Middle frontal gyrus (tissue), 1 donor: ENCODE measurements around the gene TRIM44.
"Not testable (repeated sequence)": the region's sequence is repeated elsewhere in the genome, so short reads cannot be mapped to it uniquely, and the experiment has no call there.

Experiments used
- DNase-seq: peaks from one replicate; pipeline ENCODE4 v3.0.0-alpha.2; 2015; ENCODE audit warnings: low spot score; ENCODE audit errors: extremely low spot score

TRIM44 gene

DNA sequence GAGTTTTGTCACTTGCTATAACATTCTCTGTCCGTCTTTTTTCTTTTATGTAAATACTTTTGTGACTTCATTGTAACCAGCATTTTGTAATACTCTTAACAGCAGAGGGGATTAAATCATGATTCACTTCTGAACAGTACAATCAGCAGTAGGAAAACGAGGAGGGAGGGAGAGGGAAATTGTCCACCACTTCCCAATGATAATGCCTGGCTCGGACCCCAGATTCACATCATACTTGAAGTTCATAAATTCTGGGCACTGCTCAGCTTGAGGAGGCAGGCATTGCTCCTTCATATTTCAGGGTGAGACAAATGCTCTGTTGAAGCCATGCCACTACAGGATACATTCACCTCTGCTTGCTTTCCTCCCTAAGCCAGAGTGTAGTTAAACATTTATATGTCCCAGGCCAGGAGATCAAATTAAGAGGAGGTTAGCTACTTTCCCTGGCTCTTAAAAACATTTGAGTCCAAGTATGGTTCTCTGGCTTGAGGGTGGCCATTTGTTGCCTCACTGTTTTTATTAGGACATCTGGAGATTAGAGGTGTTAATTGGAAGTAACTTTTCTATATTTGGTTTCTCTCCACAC is 152.2 kb downstream of the TRIM44 start:
- no peak for DNase-seq

DNA sequence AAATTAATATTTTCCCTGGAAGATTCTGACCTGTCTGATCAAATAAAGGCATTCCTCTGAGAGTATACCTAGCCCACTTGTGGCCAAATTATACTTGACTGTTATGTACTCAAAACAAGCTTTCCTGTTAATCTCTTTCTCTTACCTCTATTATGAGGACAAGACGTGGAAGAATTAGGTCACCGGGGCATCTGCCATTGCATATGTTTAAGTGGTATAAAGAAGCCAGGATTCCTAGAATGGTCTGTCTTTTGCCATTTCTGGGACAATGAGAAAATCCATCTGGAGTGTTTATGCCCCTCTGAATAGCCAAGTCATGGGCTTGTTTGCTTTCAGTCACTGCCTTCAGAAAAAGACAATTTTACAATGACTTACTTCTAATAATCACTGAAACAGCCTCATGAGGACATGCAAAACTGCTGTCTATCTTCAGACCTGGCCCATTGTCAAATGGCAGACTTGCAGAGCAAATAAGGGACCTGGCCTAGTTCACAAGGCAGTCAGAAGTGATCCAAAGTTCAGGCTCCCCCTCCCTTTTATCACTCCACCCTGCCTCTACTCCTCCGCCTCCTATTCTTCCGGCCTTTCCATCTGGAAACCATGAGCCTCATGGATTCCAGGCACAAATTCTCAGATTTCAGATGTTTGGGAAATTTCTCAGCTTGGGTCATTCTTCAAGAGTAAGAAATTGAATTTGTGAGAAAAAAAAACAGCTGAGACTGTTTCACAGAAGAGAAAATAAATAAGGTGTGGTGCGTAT is 153.2 kb downstream of the TRIM44 start:
- DNase-seq = no peak

DNA sequence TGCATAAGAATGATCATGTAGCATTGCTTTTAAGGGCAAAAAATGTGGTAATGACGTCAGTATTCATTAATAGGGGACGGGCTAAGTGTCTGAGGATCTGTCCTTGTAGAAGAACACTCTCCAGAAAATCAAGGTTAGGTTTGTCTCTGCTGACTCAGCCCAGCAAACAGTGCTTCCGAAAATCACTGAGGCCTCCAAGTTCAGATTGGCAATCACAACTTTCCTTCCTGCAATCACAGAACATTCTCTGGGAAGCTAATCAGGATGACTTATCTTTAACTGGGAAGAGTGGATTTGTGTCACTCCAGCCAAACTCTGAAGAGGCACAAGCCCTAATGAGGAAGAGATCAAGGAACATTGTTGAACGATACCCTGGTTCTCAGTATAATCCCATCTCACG is 158.0 kb downstream of the TRIM44 start:
- DNase-seq = no peak

DNA sequence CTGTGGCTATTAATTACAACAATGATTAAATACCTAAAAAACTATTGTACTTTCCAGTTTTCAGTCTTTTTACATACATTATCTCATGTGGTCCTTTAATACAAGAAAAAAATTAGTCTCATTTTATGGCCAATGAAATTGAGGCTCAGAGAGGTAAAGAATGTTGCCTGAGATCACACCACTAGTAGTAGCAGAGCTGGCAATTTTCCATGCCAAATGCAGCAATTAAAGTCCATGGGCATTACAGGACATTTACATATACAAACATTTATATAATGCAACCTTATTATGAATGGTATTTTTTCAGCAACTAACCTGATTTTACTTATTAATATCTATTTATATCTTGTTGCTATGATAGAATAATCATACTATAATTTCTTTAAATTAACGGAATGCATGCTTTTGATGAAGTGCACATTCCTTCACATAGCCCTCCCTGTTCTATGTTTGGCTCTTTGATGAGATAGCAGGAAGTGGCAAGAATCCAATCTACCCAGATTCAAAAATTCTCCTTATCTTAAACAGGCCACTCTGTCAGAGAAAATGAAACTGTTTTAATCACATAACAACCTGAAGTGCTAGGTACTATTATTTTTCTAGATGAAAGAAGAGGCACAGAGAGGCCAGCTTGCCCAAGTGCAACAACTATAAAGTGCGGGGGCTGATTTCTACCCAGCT is 160.4 kb downstream of the TRIM44 start:
- no peak for DNase-seq

DNA sequence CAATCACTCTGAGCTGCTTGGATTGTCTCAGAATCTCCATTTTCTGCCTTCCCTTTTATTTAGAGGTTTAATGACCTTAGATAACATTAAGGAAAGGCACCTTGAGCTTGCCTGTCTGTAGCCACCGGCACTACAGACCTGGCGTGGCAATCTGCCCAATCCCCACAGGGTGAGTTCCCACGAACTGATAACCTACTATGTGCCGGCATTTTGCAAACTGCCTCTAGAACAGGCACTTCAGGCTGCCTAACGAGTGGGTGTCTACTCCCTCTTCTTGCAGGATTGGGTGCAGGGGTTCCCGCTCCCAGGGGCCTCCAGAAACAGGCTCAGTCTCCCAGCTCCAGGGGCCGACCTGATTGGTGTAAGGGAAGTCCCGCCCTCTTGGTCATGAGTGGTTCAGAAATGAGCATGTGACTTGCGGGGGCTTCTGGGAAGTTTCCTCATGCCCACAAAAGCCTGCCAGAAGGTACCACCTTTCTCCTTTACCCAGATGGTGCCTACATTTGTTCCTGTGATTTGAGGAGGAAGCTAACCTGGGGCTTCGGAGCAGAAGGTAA is 161.2 kb downstream of the TRIM44 start:
- DNase-seq = no peak

DNA sequence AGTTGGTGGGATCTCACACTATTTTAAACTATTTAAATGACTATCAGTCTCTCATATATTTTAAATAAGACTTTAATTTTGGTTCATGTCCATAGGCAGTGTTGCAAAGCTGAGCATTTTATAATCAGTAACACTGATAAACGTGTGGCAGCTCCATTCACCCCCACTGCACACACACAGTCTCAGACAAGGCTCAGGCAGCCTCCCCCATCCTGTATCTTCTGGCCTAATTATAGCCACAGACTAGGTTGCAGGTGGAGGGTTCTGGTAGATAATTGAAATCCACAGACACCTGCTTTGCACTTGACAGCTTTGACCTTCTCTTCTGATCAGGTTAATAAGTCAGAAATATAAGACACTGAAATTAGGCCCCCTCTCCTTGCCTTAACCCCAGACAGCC is 162.8 kb downstream of the TRIM44 start:
- DNase-seq = no peak

DNA sequence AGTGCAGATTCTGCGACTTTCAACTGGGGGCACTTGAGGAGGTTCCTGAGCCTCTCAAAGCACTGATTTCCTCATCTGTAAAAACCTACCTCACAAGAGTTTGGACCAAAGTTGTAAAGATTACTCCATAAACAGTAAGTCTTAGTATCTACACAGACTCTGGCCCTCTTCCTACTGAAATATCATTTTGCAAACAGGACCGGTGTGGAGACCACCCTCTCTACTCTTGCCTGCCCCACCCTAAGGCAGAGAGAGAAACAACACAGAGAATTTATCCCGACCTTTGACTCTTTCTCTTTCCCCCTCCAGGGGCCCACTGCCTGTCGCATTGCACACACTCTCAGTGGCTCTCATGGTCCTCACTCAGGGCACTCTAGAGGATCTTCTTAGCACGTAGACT is 163.4 kb downstream of the TRIM44 start:
- DNase-seq = no peak

DNA sequence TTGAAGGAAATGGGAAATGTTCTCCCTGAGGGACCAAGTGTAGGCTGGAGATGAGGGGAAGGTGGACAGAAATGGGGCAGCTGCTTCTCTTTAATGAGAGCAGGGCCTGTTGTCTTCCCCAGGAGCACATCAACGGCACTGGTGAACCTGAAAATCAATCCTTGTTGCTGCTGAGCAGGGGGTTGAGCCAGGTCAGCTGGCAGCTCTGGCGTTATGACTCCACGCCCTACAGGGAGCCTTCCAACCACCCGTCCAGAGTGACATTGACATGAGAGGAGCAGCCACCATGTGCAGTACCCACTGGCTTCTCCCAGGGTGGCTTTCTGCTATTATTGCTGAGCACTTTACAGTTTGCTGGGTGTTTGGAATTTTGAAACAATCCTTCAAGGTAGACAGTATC is 164.4 kb downstream of the TRIM44 start:
- DNase-seq = no peak

DNA sequence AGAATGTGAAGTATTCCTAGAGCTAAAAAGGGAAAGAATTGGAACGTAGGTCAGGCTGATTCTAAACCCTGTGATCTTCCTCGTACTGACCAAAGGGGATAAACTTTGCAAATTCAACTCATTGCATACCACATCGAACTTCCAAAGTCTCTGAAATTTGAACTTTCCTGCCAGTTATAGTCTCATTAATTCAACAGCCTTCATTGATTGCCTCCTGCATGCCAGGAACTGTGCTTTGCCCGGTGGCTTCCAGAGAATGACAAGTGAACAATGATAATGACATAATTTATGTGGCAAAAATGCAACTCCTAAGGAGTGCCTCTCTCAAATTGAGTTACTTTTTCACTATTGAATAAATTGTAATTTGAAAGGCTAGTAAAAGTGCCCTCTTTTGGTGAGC is 173.6 kb downstream of the TRIM44 start:
- no peak for DNase-seq

DNA sequence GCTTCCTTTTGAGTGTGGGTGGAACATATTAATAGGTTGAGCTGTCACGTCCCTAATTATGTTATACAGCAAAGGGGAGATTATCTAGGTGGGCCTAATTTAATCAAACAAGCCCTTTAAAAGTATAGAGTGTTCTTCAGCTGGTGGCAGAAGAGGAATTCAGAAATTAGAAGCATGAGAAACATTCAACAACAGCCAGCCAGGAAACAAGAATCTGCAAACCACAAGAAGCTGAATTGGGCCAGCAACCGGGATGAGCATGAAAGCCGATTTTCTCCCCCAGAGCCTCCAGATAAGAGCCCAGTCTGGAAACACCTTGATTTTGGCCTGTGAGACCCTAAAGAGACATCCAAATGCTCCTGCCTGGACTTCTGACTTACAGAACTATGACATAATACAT is 175.5 kb downstream of the TRIM44 start:
- no peak for DNase-seq

DNA sequence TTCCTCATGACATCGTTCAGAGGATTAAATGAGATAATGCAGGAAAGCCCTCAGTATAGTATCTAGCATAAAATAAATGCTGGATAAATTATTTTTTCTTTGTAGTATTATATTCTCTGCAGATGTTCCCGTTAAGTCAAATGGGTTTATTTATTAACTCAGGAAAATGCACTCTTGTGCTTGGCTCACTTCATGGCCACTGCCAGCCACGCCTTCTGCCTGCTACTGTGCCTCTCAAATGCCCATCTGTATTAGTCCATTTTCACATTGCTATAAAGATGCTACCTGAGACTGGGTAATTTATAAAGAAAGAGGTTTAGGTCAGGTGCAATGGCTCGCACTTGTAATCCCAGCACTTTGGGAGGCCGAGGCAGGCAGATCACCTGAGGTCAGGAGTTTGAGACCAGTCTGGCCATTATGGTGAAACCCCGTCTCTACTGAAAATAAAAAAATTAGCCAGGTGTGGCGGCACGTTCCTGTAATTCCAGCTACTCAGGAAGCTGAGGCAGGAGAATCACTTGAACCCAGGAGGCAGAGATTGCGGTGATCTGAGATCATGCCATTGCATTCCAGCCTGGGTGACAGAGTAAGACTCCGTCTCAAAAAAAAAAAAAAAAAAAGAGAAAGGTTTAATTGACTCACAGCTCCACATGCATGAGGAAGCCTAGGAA is 176.3 kb downstream of the TRIM44 start:
- DNase-seq = not testable (repeated sequence)

DNA sequence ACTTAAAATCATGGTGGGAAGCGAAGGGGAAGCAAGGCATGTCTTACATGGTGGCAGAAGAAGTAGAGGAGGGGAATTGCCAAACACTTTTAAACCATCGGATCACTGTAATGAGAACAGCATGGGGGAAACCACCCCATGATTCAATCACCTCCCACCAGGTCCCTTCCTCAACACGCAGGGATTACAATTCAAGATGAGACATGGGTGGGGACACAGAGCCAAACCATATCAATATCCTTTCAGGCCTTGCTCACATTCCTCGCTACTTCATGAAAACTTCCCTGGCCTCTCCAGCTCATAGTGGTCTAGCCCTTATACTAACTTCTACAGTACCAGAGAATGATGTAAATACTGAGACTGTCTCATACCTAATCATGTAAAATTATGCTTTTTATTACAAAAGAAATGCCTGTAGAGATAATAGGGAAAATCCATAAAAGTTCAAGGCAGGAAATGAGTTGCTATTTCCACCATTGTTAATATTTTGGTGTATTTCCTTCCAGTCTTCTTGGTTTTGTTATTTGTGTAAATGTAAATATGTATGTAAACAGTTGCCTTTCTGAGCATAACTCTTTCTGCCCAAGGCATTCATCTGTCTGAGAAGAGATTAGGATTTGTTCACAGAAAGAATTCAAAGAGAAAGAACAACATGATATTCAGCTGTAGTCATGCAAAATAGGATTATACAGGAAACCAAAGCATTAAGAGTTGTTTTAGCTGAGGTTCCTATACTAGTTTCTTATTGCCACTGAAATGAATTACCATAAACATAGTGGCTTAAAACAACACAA is 177.0 kb downstream of the TRIM44 start:
- DNase-seq = no peak

DNA sequence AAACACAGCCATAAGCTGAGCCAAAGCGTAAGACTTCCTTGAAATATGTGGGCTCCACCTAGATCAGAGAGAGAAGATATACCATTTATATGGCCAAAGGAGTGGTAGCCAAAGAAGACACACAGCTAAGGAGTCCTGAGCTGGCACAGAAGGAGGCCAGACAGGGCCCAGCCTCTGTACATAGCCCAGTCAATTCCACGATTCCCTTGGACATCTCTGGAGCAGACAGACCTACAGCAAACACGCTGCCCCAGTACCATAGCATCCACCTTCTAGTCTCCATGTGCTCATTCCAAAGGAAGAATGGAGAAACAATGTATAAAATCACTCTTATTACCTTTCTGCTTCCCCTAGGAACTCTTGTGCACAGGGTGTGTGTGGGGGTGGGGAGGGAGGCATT is 179.2 kb downstream of the TRIM44 start:
- DNase-seq = no peak

DNA sequence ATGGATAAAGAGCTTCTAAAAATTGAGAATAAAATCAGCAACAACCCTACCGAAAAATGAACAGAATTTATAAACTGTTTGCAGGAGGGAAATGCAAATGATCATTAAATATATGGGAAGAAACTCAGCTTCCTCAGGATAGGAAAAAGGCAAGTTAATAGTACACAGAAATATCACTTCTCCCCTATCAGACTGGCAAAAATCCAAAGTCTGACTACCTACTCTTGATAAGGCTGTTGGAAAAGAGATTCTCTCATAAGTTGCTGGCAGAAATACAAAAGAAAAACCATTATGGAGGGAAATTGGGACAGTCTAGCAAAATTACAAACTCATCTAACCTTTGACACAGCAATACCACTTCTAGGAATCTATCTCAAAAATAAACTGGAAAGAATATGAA is 180.4 kb downstream of the TRIM44 start:
- no peak for DNase-seq

DNA sequence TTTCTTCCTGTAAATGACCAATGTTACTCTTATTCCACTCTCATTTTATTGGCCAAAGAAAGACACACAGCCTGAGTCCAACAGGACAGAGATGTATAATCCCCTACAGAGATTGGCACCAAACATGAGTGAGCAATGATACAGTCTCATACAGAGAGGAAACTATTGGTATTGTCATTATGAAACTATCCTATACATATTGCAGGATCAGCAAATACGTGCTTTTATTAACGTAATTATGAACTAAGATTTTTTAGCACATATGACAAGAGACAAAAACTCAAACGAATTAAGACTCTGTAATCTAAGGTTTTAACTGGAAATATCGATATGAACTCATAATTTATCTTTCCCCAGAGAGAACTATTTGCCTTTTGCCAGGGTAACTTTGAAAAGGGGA is 182.0 kb downstream of the TRIM44 start:
- DNase-seq = no peak

DNA sequence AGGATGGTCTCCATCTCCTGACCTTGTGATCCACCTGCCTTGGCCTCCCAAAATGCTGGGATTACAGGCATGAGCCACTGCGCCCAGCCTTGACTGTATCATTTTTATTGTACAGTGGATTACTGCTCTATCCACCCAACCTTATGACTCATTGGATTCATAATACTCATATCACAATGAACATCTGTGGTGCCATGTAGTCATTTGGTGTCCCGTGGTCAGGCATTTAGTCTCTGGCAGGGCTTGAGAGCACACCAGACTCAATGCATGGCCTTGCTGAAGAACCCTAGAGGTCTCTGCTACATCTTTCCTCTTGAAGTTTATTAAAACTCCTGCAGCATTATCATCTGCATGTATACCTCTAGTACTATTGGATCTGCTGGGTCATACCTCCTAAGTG is 183.3 kb downstream of the TRIM44 start:
- no peak for DNase-seq

DNA sequence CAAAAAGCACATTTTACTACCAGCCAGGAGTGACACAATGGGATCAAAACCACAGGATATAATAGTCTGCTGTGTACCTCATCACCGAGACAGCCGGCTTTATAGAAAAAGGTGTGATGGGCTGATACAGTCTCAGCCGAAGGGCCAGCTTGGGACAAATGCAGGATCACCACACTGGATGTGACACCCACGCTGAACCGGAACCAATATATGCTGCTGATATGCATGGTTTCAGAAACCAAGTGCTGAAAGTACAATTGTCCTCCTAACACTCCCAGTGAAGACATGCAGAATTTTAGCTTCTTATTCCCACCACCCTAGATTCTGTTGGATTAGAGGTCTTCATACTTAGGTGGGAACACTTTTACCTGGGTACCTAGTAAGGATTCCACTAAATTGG is 184.3 kb downstream of the TRIM44 start:
- DNase-seq = no peak

DNA sequence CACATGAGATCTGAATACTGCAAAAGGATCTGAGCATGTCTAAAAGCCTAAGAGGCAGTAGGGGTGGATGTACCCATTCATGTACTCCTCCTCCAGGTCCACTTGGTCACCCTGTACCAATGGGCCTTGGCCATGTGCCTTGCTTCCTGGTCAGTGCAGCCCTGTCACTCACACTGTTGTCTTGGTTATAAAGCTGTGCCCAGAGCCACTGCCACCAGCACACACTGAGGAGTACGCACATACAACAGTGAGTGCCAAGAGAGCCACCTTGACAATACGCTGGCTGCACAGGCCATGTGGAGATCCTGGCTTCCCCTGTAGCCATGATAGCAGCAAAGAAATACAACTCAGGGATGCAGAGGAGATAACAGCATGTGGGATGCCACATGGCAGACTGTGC is 184.9 kb downstream of the TRIM44 start:
- no peak for DNase-seq

DNA sequence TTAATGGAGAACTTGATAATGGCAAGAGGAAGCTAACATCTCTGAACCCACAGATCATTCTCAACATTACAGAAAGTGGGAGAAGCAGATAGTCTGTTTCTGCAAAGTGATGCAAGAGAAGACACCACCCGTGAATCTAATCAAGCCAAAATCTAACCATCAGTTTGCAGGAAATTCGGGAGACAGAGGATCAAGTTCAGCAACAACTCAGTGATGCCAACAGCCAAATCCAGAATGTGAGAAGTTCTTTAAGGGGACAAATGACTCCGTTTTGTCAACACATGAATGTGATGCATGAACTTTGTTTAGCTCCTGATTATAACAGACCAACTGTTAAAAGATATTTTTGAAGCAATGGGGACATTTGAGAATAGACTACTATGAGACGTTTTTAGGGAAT is 186.0 kb downstream of the TRIM44 start:
- DNase-seq = no peak

DNA sequence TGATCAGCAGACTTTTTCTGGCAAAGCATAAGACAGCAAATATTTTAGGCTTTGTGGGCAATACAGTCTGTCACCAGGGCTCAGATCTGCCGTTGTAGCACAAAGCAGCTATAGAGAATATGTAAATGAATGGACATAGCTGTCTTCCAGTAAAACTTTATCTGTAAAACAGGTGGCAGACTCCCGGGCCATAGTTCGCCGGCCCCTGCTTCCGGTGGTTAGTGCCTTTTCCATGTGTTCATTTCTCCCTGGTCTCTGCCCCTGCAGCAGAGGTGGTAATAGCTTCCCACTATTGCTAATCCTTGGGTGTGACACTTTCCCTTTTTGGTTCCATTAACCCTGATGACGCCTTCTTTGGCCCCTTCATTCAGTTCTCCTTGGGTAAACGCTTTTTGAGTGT is 187.6 kb downstream of the TRIM44 start:
- DNase-seq = no peak

DNA sequence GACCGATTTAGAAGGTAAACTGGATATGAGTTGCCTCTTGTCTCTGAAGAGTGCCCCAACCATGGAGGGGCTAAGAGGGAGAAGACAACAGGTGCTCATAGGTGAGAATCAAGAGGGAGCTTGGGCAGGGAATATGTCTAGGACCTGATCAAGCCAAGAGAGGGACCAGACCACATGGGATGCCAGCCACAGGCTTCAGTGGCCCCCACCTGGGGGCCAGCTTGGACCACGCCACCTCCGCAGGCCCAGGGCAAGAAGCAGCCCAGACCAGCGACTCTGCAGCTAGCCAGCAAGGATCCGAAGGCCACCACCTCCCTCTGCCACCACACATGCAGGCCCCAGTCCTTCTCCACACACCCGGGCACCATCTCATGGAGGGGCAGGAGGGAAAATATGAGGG is 188.8 kb downstream of the TRIM44 start:
- DNase-seq = no peak
